ENCODE results near the gene TMIE.

The TMIE gene, protein sequence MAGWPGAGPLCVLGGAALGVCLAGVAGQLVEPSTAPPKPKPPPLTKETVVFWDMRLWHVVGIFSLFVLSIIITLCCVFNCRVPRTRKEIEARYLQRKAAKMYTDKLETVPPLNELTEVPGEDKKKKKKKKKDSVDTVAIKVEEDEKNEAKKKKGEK

DNA sequence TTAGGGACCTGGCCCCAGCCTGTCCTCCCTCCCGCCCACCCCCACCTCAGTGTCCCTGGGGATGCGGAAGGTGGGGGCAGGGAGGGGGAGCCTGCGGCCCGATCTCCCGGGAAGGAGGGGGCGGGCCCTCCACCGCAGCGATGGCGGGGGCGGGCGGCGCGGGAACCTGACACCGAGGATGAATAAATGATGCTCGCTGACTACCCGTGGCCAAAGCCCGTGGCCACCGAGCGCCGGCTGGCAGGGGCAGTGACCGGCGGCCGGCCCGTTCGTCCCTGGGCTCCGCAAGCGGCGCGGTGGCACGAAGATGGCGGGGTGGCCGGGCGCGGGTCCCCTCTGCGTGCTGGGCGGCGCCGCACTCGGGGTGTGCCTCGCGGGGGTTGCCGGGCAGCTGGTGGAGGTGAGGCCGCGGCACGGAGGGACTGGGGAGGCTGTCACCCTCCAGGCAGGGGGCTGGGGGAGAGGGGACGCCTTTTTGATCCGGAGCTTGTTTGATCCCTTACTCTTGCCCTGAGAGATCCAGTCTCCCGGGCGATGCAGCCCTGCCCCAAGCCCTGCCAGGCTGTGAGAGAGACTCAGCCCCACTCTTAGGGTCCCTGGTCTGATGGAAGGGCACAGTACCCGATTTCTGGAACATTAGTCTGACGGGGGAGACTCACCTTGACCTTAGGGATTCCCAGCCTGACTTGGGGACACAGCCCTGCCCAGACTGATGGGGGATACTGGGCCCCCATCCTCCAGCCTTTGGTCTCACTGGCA is at the start of gene TMIE:
Gene TMIE (plus strand): TSS at position 212 of the 759 bp plus-strand sequence. CDS start 96 bp downstream, at position 308.
- no peak for DNase-seq (ENCODE audit: extremely low read depth in 1 of 2, low read depth in 1 of 2)

DNA sequence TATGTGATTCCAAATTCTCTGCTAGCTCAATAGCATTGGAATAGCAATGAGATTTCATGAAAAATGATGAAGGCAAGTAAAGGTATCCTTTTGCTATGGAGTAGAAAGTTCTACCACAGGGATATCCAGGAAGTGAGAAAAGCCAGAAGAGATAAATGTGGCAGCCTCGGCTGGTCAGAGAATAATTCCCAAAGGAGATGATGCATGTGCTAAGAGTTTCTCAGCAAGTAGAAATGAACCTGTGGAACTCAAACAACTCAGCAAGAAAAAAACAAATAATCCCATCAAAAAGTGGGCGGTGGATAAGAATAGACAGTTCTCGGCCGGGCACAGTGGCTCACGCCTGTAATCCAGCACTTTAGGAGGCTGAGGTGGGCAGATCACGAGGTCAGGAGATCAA is 45.9 kb upstream of the TMIE start:
- DNase-seq (ENCODE audit: extremely low read depth in 1 of 2, low read depth in 1 of 2): no peak

DNA sequence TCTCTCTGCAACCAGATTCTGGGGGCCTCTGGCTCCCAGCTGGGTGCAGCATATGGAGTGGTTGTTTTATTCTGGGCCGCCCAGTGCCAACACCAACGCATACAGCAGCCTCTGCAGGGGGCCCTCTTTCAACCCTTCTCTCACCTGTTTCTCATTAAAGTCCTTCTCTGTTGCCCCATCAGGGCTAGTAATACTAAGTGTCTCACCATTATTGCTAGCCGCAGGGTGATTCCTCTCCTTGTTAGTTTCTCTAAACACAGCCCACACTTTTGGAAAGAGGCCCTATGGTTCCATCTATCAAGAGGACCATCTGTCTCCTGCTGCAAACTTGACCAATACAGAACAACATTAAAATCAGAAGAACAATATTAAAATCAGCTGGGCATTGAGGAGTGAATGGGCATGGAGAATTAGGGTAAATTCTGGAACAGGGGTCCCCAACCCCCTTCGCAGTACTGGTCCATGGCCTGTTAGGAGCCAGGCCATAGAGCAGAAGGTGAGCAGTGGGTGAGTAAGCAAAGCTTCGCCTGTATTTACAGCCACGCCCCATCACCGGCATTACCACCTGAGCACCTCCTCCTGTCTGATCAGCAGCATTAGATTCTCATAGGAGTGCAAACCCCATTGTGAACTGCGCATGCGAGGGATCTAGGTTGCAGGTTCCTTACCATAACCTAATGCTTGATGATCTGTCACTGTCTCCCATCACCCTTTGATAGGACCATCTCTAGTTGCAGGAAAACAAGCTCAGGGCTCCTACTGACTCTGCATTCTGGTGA is 44.2 kb upstream of the TMIE start:
- no peak for DNase-seq (ENCODE audit: extremely low read depth in 1 of 2, low read depth in 1 of 2)

DNA sequence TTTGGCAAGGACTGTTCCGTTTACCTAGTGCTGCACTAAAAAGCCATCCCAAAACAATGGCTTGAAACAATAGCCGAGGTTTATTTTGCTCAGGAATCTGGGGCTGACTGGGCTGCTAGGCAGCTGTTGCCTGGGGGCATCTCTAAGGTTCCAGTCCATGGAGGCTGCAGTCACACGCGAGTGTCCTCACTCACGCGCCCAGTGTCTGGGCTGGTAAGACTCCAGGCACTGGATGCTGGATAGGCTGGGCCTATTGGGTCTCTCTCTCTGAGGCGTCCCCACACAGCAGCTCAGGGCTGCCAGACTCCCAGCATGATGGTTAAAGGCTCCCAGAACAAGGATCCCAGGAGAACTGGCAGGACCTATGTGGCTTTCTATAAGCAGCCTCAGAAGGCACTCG is 41.9 kb upstream of the TMIE start:
- no peak for DNase-seq (ENCODE audit: extremely low read depth in 1 of 2, low read depth in 1 of 2)

DNA sequence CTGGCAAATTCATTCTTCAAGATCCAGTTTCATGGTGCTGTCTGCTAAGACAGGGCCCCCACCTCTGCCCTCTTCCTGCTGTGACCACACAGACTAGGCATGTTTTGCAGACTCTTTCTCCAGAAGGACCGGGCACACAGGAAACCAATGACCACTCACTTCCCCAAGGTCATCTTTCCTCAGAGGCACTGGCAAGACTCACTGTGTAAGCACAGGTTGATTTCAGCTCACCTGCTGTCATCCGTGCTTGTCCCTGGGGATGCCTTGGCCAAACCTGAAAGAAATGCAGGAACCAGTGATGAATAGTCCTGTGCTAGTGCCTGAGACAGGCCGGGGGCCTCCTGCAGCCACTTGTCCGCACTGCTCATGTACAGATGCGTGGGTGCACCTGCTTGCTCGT is 41.2 kb upstream of the TMIE start:
- DNase-seq (ENCODE audit: extremely low read depth in 1 of 2, low read depth in 1 of 2): no peak

DNA sequence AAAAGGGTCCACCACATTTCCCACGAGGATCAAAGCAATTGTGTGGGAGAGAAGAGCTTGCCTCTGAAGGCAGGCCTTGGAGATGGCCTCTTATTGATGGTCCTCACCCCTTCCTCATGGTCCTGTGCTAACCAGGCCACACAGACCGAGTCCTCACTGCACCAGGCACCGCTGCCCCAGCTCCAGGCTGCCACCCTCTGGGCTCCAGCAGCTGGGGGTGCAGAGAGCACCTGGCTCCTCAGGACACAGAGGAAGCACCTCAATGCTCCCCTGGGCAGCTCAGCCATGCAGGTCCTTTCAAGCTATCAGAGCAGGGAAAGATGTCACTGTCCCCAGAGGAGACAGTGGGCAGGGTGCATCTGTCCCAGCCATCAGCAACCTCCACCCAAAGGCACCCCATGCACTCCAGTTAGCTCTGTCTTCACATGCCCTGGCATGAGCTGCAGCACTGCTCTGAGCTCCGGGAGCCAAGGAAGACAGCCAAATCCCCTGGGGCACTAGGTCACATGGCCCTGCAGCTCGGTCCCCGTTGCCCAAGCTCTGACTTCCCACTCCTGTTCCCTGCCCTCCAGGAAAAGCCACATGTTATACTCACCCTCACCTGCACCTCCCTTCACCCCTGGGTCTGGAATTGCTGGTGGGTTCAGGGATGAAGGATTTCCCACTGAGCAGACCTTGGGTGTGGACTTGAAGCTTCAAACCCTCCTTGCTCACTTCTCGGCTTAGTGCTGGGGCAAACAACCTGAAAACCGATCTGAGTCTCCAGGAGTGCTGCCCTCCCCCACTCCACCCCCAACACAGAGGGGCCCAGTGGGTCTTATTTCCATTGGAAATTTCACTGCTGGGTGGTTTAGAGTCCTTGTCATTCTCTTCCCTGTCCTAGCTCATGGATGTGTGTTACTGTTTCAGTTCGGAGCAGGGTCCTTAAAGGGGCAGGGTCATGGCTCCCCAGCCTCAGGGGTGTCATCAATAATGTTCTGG is 40.4 kb upstream of the TMIE start:
- no peak for DNase-seq (ENCODE audit: extremely low read depth in 1 of 2, low read depth in 1 of 2)

DNA sequence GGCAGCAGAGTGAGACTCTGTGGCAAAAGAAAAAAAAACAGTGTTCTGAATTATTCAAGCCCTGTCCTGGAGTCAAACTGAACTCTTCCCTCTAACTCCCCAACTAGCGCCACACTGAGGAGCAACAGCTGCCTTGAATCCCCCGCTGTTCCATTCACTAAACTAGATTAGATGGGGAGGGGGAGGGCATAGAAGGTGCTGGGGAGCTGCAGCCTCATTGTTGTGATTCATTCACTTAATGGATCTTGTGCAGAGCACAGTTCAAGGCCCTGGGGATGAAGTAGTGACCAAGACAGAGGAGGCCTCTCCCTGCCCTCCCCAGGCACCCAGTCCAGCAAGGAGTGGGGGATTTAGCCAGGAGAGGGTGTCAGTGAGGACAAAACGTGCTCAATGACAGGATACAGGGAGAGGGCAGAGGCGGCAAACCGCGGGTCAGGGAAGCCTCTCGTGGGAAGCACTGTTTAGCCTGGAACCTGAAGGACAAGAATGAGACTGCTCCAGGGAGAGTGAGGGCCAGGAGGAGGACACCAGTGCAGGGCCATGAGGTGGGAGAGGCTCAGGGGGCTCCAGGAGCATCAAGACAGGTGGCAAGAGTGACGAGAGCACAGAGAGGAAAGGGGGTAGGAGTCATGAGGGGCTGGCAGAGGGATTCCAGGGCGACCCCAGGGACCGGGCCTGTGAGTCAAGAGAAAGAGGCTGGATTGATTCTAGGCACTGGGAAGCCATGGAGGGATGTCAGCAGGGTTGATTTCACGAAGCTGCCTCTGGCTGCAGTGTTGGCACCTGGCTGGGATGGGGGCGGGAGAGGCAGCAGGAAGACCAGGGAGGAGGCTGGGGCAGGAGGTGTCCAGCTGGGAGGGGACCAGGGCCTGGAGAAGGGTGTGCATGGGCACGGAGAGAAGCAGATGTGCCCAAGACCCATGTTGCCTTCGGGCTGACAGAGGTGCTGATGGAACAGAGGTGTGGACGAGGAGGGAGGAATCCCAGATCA is 39.1 kb upstream of the TMIE start:
- no peak for DNase-seq (ENCODE audit: extremely low read depth in 1 of 2, low read depth in 1 of 2)

DNA sequence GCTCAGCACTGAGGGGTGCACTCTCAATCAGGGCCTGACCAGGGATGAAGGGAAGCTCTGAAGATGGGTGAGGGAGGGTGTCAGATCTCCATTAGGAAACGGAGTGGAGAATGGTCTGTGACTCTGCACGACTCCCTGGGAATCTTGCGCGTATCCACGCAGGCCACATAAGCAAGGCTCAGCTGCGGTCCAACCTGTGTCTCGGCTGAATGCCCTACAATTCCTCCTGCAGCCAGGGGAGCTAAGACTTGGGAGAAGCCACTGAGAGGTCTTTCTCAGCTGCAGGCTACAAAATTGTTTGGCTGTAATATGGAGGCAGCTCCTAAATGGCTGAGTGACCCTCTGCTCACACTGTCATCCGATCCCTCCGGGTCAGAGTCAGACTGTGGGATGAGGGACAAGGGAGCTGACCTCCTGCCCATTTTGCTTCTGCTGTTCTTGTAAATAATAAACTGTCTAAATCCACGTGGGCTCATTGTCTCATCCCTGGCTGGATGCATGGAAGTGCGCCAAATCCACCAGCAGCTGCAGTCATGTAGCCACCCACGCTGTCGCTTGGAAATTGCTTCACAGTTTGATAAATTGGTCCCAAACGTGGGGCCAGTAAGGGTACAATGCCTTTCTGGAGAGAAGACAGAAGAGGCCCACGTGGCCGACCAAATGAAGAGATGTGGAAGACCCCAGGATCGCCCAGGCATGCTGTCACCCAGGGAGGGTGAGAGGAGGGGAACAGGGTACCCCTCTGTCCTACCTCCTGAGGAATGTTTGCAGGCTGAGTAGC is 38.2 kb upstream of the TMIE start:
- no peak for DNase-seq (ENCODE audit: extremely low read depth in 1 of 2, low read depth in 1 of 2)

DNA sequence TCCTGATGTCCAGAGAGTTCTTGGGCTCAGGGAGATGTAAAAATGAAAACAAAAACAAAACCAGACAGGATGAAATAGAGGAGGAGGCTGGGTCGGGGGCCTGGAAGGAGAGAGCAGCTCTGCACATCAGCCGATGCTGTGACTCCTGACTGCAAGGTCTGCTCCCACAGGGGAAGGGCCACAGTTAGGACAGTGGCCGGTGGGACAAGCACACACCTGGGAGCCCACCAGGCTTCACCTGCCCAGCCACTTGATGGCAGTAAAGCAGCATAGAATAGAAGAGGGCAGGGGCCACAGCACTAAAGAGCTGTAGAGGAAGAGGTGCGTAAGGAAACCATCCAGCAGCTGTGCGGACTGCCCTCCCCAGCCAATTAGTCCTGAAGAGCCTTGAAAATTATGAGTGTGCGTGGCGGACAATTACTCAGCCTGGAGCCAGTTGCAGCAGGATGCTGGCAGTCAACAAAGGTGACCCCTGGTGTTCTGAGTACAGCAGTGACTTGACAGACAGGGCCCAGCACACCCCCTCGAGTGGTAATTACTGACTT is 37.5 kb upstream of the TMIE start:
- DNase-seq (ENCODE audit: extremely low read depth in 1 of 2, low read depth in 1 of 2): no peak

DNA sequence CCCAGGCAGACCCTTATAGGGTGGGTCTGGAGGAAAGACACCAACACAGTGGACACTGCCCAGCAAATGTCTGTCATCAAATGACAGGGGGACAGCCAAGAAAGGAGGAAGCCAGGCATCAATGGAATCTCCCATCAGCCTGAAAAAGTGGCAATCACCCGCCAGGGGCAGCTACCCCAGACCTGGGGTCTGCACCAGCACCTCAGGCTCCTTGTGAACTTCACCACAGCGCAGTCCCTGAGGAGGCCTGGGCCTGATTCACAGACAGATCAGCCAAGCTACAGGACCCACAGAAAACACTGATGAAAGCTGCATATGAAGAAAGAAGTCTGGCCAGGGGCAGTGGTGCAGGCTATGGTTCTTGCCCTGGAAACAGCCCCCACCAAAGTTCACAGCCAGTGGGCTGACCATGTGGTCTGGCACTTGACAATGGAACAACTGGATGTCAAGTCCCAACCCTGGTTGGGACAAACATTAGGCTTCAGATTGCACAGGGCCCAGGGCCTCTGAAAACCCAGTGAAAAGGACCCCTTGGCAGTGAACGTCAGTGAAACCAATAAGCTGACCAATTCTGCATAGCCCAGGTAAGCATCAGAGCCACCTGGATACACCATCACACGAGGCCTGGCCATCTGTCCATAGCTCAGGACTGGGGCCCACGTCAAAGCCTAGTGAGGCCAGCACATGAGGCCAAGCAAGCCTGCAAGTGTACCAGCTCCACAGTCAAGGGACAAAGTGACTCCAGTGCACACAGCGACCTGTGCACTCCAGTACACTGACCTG is 36.8 kb upstream of the TMIE start:
- DNase-seq (ENCODE audit: extremely low read depth in 1 of 2, low read depth in 1 of 2): no peak

DNA sequence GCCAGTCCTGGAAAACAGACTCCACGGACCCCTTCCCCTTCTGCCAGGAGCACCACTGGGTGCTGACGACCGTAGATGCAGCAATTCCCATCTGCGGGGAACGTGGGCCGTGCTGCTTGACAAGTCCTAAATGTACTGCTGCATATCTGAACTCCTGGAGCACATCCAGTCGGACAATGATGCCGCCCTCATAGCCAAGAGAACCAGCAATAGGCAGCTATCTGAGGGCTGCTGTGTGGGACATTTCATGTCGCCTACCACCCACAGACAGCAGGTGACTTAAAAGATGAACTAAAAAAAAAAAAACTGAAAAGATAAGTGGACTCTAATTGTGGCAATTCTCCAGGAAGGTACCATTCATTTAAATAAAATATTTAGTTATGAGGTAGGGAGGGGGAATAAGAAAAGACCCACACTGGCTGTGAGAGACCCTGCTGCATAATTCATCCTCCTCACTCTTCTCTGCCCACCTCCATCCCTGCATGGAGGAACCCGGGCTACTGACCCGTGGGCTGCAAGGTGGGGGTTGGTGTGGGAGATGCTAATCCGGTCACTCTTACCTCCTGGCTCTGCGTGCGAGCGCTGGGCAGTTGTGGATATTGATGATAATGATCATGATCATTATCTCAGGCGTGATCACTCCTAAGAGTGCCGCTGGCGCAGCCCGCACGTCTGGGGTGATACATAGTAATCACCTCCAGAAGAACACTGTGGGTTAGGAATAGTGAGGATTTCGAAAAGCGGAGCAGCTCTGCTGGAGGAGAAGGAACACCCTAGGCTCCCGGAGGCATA is 36.0 kb upstream of the TMIE start:
- no peak for DNase-seq (ENCODE audit: extremely low read depth in 1 of 2, low read depth in 1 of 2)

DNA sequence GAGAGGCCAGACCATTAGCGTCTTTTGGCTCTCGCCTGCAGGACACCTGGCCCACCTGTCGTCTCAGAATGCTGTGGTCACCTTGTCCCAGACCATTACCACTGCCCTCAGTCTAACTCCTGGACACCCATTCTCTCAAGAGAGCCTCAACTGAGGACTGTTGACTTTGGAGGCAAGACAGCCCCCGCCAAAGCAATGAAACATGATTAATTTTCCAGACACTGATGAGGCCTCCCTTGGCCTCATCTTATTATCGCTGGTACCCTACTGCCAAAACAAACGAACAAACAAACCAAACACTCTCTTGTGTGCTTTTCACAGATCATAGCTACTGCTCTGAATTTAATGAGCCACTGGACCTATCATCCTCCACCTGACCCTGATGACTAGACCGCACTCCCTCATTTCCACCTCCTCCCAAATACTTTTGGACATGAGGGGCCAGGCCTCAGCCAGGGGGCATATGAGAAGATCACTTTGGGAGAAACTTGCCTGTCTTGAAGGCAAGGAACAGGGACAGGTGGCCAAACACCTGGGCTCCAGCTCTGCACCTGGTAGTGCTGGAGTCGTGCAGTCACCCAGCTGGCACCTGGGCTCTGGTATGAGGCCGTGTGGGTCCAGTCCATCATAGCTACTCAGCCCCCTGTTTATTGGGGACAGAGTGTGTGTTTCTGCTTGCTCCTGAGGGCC is 35.3 kb upstream of the TMIE start:
- DNase-seq (ENCODE audit: extremely low read depth in 1 of 2, low read depth in 1 of 2): no peak

DNA sequence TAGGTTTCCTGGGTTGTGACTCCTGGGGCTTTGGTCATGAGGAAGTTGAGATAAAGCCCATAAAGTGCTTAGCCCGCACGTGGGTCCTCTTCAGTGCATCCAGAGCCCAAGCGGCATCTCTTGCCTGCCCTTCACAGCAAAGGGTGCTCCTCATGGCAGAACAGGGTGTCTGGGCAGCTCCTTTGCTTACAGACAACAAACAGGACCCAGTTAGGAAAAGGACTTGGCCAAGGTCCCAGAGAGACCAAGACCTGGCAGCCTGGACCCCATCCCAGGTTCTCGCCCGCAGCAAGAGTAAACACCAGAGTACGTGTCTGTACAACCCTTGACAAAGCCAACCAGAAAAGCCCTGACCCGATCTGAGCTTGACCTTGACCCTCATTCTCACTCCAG is 34.7 kb upstream of the TMIE start:
- no peak for DNase-seq (ENCODE audit: extremely low read depth in 1 of 2, low read depth in 1 of 2)

DNA sequence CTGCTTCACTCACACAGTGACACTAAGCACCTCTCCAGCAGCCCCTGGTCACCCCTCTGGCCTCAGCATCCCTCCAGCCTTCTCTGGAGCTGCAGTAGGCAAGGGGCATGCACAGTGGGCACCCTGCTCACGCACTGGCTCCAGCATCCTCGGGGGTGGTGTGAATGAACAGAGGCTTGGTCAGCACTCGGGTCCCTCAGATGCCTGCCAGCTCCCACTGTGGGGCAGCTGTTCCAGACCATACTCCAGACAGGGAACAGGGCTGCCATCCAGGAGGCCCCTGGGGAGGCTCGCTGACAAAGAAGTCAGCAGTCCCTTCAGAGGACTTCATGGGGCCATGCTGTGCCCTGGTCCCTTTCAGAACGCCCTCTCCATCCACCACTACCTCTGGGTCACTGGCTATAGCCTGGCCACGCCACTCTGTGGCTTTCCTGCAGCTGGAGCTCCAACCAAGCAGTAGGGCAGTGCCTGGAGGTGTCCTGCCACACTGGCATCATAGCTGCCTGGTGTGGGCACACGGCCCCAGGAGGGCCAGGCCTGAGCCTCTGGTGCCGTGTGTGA is 34.1 kb upstream of the TMIE start:
- no peak for DNase-seq (ENCODE audit: extremely low read depth in 1 of 2, low read depth in 1 of 2)

DNA sequence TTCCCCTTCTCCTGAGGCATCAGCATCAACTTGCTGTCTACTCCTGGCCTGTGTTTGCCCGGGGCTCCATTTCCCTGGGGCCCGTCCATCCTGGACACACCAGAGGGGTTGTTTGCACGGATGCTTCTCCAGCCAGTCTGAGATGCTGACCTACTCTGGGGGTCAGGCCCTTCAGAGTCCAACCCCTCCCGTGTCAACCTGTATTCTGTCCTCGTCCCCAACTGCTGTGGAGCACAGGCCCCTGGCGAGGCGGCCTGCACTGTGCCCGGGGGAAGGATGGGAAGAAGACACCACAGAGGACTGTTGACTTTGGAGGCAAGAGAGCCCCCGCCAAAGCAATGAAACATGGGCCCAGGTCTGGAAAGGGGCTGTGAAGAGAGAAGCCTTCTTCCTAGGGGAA is 33.5 kb upstream of the TMIE start:
- DNase-seq (ENCODE audit: extremely low read depth in 1 of 2, low read depth in 1 of 2): no peak

DNA sequence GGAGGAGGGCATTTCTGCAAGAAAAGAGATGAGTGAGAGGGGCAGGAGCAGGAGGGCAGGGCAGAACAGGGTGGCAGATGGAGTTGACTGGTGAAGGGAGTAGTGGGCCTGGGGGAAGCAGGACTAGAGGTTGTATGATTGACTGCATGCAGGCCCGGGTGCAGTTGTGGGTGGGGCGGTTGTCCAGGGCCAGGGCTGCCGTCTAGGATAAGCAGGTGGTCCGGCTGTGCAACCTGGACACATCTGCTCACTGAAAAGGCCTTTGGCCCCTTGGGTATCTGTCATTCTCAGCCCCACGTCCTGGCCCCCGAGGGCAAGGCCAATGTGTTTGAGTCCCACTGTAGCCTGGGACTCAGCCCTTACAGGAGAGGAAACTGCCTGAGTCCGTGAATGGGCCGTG is 33.1 kb upstream of the TMIE start:
- DNase-seq (ENCODE audit: extremely low read depth in 1 of 2, low read depth in 1 of 2): no peak

Measured in activated CD8-positive, alpha-beta memory T cell treated with anti-CD3 and anti-CD28 coated beads for 1 hour (primary cell).